KOPT-K1 (cell line): Measurements from ENCODE around the gene FGGY.

ENCODE experiments used
- H3K27ac ChIP-seq: fragments of 200-600 bp; sonication (generic); 2 replicates; pipeline ENCODE4 v1.5.1; 2016; ENCODE audit warnings: antibody characterized with exemption, mild to moderate bottlenecking, low read depth, low read length; ENCODE audit not compliant: poor library complexity, severe bottlenecking
- H3K36me3 ChIP-seq: fragments of 200-600 bp; sonication (generic); 2 replicates; pipeline ENCODE4 v1.5.1; 2017; ENCODE audit warnings: antibody characterized with exemption, mild to moderate bottlenecking, low read length, moderate library complexity; ENCODE audit not compliant: insufficient read depth
- H3K9me3 ChIP-seq: fragments of 200-600 bp; sonication (generic); 2 replicates; pipeline ENCODE4 v1.5.1; 2017; ENCODE audit warnings: antibody characterized with exemption, low read length, mild to moderate bottlenecking; ENCODE audit not compliant: insufficient read depth, poor library complexity, severe bottlenecking

The FGGY gene

GRCh38 chr1:59429656-59430055, 132.8 kb downstream of the FGGY start:
- H3K36me3 ChIP-seq: no peaks in the 10 kb centered on the region
- H3K9me3 ChIP-seq: no peaks in the 10 kb centered on the region
- no peak overlapping the region for H3K27ac ChIP-seq

GRCh38 chr1:59431566-59432294, 134.8 kb downstream of the FGGY start:
- H3K27ac ChIP-seq: no peak overlapping the region

GRCh38 chr1:59432531-59433439, 135.9 kb downstream of the FGGY start:
- H3K27ac ChIP-seq: no peak overlapping the region
- no peaks in the 10 kb centered on the region for H3K9me3 ChIP-seq
- no peaks in the 10 kb centered on the region for H3K36me3 ChIP-seq

More at GRCh38 chr1:59431566-59432294, 134.8 kb downstream of the FGGY start:
- no peaks in the 10 kb centered on the region for H3K36me3 ChIP-seq
- H3K9me3 ChIP-seq: no peaks in the 10 kb centered on the region

- Histone ChIP-seq H3K36me3 (no peaks in the 10 kb centered on the region), H3K9me3 (no peaks in the 10 kb centered on the region), H3K27ac (no peak overlapping the region)
Observed at GRCh38 chr1:59433440-59433813, 136.5 kb downstream of the FGGY start.

- Histone ChIP-seq H3K36me3 (no peaks in the 10 kb centered on the region), H3K27ac (no peak overlapping the region)
Observed at GRCh38 chr1:59434336-59434735, 137.4 kb downstream of the FGGY start.

GRCh38 chr1:59436637-59437036, 139.7 kb downstream of the FGGY start:
- no peaks in the 10 kb centered on the region for H3K36me3 ChIP-seq
- H3K27ac ChIP-seq: no peak overlapping the region
- H3K9me3 ChIP-seq: no peaks in the 10 kb centered on the region

More at GRCh38 chr1:59434336-59434735, 137.4 kb downstream of the FGGY start:
- no peaks in the 10 kb centered on the region for H3K9me3 ChIP-seq

GRCh38 chr1:59438058-59438560, 141.2 kb downstream of the FGGY start:
- H3K27ac ChIP-seq: no peak overlapping the region
- H3K36me3 ChIP-seq: no peaks in the 10 kb centered on the region
- no peaks in the 10 kb centered on the region for H3K9me3 ChIP-seq

GRCh38 chr1:59442492-59442891, 145.6 kb downstream of the FGGY start:
- Histone ChIP-seq H3K36me3 (no peaks in the 10 kb centered on the region), H3K27ac (no peak overlapping the region), H3K9me3 (no peaks in the 10 kb centered on the region)

- H3K36me3 ChIP-seq: no peaks in the 10 kb centered on the region
Observed at GRCh38 chr1:59443310-59443709, 146.4 kb downstream of the FGGY start.

GRCh38 chr1:59444520-59444919, 147.6 kb downstream of the FGGY start:
- H3K9me3 ChIP-seq: no peaks in the 10 kb centered on the region
- H3K27ac ChIP-seq: no peak overlapping the region
- H3K36me3 ChIP-seq: no peaks in the 10 kb centered on the region

More at GRCh38 chr1:59443310-59443709, 146.4 kb downstream of the FGGY start:
- no peaks in the 10 kb centered on the region for H3K9me3 ChIP-seq
- no peak overlapping the region for H3K27ac ChIP-seq

GRCh38 chr1:59445040-59445439, 148.1 kb downstream of the FGGY start:
- Histone ChIP-seq H3K36me3 (no peaks in the 10 kb centered on the region), H3K27ac (no peak overlapping the region), H3K9me3 (no peaks in the 10 kb centered on the region)

- H3K36me3 ChIP-seq: no peaks in the 10 kb centered on the region
- no peaks in the 10 kb centered on the region for H3K9me3 ChIP-seq
- no peak overlapping the region for H3K27ac ChIP-seq
Observed at GRCh38 chr1:59446257-59446901, 149.5 kb downstream of the FGGY start.

- Histone ChIP-seq H3K36me3 (no peaks in the 10 kb centered on the region), H3K27ac (no peak overlapping the region), H3K9me3 (no peaks in the 10 kb centered on the region)
Observed at GRCh38 chr1:59452026-59452425, 155.1 kb downstream of the FGGY start.

- H3K9me3 ChIP-seq: no peaks in the 10 kb centered on the region
- no peaks in the 10 kb centered on the region for H3K36me3 ChIP-seq
- H3K27ac ChIP-seq: no peak overlapping the region
Observed at GRCh38 chr1:59452559-59452958, 155.7 kb downstream of the FGGY start.
